ENCODE measurements around the gene FBXO15.

FBXO15 gene

DNA sequence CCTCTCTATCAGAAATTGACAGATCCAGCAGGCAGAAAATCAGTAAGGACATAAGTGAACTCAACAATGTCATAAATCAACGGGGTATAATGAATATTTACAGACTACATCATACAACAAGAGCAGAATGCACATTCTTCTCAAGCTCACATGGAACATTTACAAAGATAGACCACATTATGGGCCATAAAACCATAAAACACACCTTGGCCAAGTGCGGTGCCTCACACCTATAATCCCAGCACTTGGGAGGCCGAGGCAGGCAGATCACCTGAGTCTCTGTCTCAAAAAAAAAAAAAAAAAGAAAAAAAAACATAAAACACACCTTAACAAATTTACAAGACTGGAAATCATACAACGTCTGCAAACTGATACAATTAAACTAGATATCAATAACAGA lies 36.7 kb downstream of the FBXO15 start:
- H3K4me2 ChIP-seq (ENCODE audit: low read length) = no peak overlapping the region
- H3K27me3 ChIP-seq (ENCODE audit: low read depth, low read length) = no peaks in the 10 kb centered on the region
- H3K9ac ChIP-seq (ENCODE audit: low read length) = no peak overlapping the region
- no peak overlapping the region for H3K27ac ChIP-seq (ENCODE audit: low read length)
- H3K36me3 ChIP-seq (replicated peaks; ENCODE audit: low read depth, low read length) = no peaks in the 10 kb centered on the region
- no peaks in the 10 kb centered on the region for H3K4me1 ChIP-seq (ENCODE audit: low read length)
- TF ChIP-seq, protein P1, sequence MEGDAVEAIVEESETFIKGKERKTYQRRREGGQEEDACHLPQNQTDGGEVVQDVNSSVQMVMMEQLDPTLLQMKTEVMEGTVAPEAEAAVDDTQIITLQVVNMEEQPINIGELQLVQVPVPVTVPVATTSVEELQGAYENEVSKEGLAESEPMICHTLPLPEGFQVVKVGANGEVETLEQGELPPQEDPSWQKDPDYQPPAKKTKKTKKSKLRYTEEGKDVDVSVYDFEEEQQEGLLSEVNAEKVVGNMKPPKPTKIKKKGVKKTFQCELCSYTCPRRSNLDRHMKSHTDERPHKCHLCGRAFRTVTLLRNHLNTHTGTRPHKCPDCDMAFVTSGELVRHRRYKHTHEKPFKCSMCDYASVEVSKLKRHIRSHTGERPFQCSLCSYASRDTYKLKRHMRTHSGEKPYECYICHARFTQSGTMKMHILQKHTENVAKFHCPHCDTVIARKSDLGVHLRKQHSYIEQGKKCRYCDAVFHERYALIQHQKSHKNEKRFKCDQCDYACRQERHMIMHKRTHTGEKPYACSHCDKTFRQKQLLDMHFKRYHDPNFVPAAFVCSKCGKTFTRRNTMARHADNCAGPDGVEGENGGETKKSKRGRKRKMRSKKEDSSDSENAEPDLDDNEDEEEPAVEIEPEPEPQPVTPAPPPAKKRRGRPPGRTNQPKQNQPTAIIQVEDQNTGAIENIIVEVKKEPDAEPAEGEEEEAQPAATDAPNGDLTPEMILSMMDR (IDR thresholded peaks at IDR 0.05; ENCODE audit: low read depth, low read length) = no peak
- TF ChIP-seq EZH2phosphoT487 (IDR thresholded peaks at IDR 0.05; ENCODE audit: low read depth) = no peak
- H4K20me1 ChIP-seq (ENCODE audit: insufficient read depth, low read length) = no peaks in the 10 kb centered on the region
- H3K9me3 ChIP-seq (ENCODE audit: insufficient read depth, low read length) = peaks cover 3% of the 10 kb centered on the region; the same call in 1 of the 2 replicates
- no peak overlapping the region for H2AFZ ChIP-seq (ENCODE audit: low read depth, low read length)
- no peak overlapping the region for H3K4me3 ChIP-seq (ENCODE audit: low read length)
- H3K79me2 ChIP-seq (ENCODE audit: low read length) = no peaks in the 10 kb centered on the region

DNA sequence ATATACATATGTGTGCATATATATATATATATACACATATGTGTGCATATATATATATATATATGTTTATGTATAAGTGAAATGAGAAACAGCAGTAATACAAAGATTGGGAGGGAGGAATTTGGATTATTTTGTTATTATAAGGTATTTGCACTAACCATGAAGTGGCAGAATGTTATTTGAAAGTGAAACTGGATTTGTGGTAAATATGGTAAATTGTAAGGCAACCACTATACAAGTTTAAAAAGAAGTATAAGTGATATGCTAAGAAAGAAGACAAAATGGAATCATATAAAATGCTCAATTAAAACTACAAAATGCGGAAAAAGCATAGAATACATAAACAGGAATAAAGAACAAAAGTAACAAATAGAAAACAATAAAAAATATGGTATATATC lies 37.5 kb downstream of the FBXO15 start:
- H3K36me3 ChIP-seq (replicated peaks; ENCODE audit: low read depth, low read length) = no peaks in the 10 kb centered on the region

DNA sequence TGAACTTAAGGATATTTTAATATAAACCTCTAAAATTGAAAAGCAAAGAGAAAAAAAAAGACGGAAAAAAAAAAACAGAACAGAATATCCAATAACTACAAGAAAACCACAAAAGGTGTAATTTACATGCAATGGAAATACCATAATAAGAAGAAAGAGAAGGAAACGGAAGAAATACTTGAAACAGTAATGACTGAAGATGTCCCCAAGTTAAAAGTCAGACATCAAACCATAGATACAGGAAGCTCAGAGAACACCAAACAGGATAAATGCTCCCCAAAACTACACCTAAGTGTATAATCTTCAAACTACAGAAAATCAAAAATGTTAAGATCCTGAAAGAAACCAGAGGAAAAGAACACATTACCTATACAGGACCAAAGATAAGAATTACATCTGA lies 39.2 kb downstream of the FBXO15 start:
- Histone ChIP-seq H3K79me2 (ENCODE audit: low read length) (no peaks in the 10 kb centered on the region), H3K9ac (ENCODE audit: low read length) (no peak overlapping the region), H3K36me3 (replicated peaks; ENCODE audit: low read depth, low read length) (no peaks in the 10 kb centered on the region), H3K4me3 (ENCODE audit: low read length) (no peak overlapping the region), H4K20me1 (ENCODE audit: insufficient read depth, low read length) (no peaks in the 10 kb centered on the region), H3K27ac (ENCODE audit: low read length) (no peak overlapping the region), H3K27me3 (ENCODE audit: low read depth, low read length) (no peaks in the 10 kb centered on the region), H3K4me1 (ENCODE audit: low read length) (no peaks in the 10 kb centered on the region), H2AFZ (ENCODE audit: low read depth, low read length) (no peak overlapping the region), H3K4me2 (ENCODE audit: low read length) (no peak overlapping the region), H3K9me3 (ENCODE audit: insufficient read depth, low read length) (peaks cover 3% of the 10 kb centered on the region; the same call in 1 of the 2 replicates)
- TF ChIP-seq, protein P1 (IDR thresholded peaks at IDR 0.05; ENCODE audit: low read depth, low read length) = no peak
- TF ChIP-seq EZH2phosphoT487 (IDR thresholded peaks at IDR 0.05; ENCODE audit: low read depth) = no peak

More for the DNA sequence above, 37.5 kb downstream of the FBXO15 start:
- Histone ChIP-seq H3K9ac (ENCODE audit: low read length) (no peak overlapping the region), H3K27me3 (ENCODE audit: low read depth, low read length) (no peaks in the 10 kb centered on the region), H3K79me2 (ENCODE audit: low read length) (no peaks in the 10 kb centered on the region), H3K4me2 (ENCODE audit: low read length) (no peak overlapping the region), H2AFZ (ENCODE audit: low read depth, low read length) (no peak overlapping the region), H3K4me3 (ENCODE audit: low read length) (no peak overlapping the region), H3K4me1 (ENCODE audit: low read length) (no peaks in the 10 kb centered on the region), H3K27ac (ENCODE audit: low read length) (no peak overlapping the region), H3K9me3 (ENCODE audit: insufficient read depth, low read length) (peaks cover 3% of the 10 kb centered on the region; the same call in 1 of the 2 replicates), H4K20me1 (ENCODE audit: insufficient read depth, low read length) (no peaks in the 10 kb centered on the region)
- no peak for TF ChIP-seq EZH2phosphoT487 (IDR thresholded peaks at IDR 0.05; ENCODE audit: low read depth)
- TF ChIP-seq, protein P1 (IDR thresholded peaks at IDR 0.05; ENCODE audit: low read depth, low read length) = no peak

DNA sequence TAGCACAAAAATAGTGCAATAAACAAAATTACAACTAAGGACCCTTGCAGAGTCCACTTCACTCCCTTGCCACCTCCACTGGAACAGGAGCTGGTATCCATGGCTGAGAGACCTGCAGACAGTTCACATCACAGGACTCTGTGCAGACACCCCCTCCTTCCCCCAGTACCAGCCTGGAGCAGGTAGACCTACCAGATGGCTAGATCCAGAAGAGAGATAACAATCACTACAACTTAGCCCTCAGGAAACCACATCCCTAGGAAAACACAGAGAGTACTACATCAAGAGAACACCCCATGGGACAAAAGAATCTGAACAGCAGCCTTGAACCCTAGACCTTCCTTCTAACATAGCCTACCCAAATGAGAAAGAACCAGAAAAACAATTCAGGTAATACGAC lies 49.8 kb downstream of the FBXO15 start:
- no peaks in the 10 kb centered on the region for H3K9me3 ChIP-seq (ENCODE audit: insufficient read depth, low read length)

More for the DNA sequence above, 49.8 kb downstream of the FBXO15 start:
- Histone ChIP-seq H3K79me2 (ENCODE audit: low read length) (no peaks in the 10 kb centered on the region), H3K4me3 (ENCODE audit: low read length) (no peak overlapping the region), H4K20me1 (ENCODE audit: insufficient read depth, low read length) (no peaks in the 10 kb centered on the region), H3K27ac (ENCODE audit: low read length) (no peak overlapping the region), H3K27me3 (ENCODE audit: low read depth, low read length) (no peaks in the 10 kb centered on the region), H3K4me2 (ENCODE audit: low read length) (no peak overlapping the region), H3K36me3 (replicated peaks; ENCODE audit: low read depth, low read length) (peaks cover 2% of the 10 kb centered on the region), H3K9ac (ENCODE audit: low read length) (no peak overlapping the region), H2AFZ (ENCODE audit: low read depth, low read length) (no peak overlapping the region), H3K4me1 (ENCODE audit: low read length) (no peaks in the 10 kb centered on the region)
- TF ChIP-seq, protein P1 (IDR thresholded peaks at IDR 0.05; ENCODE audit: low read depth, low read length) = no peak
- TF ChIP-seq EZH2phosphoT487 (IDR thresholded peaks at IDR 0.05; ENCODE audit: low read depth) = no peak
